ENCODE measurements around the gene PLK2. TPM values are rescaled to one million over a fixed set of nuclear protein-coding genes. Genes with fewer than 3 reads are reported as not detected.

PLK2 gene
- total RNA-seq, 3 donors from 2014 or later (not counting 1 experiment from before 2014, with no cell fraction given), result 18.3 to 30.0 (median 22.0) TPM

DNA sequence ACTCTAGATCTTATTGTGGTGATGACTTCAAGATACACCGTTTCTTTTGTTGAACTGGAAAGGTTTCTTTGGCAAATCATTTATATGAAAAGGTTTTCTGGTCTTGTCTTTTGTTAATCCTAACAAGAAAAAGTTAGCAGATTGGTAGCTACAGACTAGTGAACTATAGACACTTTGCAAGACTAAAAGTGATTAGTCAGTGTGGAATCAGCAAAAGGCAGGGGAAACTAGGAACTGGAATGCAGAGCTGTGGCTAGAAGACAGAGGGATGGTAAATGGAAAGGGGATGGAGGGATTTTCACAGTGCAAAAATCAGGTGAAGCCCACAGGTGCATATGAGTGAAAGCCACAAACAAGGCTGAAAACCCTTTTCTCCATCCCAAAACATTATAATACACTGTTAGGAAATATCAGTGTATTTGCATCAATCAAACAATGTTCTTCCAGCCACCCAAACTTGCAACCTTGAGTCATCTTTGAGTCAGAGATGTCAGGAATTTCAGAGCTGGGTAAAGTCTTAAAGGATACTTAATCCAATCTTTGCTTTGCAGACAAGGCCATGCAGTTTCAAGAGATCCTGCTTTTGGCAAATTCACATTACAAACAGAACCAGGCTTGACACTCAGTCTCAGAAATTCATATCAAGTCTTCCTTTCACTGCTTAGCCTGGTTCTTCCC is 52.7 kb downstream of the PLK2 start:
- intact Hi-C loops (cut with micrococcal nuclease), result no loop called here
- no peaks in the 10 kb centered on the region for H3K36me3 Mint-ChIP-seq
- WGBS (ENCODE audit: insufficient coverage), result 100% methylated on average over 1 of the region's 1 CpG
- no peak overlapping the region for H3K4me3 ChIP-seq (ENCODE audit: low read length)
- H3K9me3 ChIP-seq (ENCODE audit: control insufficient read depth, insufficient read depth, low read length), result no peaks in the 10 kb centered on the region
- DNase-seq (no peak), ATAC-seq (no peak)
- H3K4me3 Mint-ChIP-seq, result no peak overlapping the region
- no peaks in the 10 kb centered on the region for H3K9me3 Mint-ChIP-seq
- H3K27me3 Mint-ChIP-seq (ENCODE audit: low read depth in 2 of 2), result peaks cover 3 to 6% of the 10 kb centered on the region in 2 donors
- H3K36me3 ChIP-seq (ENCODE audit: control insufficient read depth, insufficient read depth, low read length), result no peaks in the 10 kb centered on the region
- TF ChIP-seq, protein P1, sequence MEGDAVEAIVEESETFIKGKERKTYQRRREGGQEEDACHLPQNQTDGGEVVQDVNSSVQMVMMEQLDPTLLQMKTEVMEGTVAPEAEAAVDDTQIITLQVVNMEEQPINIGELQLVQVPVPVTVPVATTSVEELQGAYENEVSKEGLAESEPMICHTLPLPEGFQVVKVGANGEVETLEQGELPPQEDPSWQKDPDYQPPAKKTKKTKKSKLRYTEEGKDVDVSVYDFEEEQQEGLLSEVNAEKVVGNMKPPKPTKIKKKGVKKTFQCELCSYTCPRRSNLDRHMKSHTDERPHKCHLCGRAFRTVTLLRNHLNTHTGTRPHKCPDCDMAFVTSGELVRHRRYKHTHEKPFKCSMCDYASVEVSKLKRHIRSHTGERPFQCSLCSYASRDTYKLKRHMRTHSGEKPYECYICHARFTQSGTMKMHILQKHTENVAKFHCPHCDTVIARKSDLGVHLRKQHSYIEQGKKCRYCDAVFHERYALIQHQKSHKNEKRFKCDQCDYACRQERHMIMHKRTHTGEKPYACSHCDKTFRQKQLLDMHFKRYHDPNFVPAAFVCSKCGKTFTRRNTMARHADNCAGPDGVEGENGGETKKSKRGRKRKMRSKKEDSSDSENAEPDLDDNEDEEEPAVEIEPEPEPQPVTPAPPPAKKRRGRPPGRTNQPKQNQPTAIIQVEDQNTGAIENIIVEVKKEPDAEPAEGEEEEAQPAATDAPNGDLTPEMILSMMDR (IDR thresholded peaks at IDR 0.05), result no peak
- no peaks in the 10 kb centered on the region for H3K27me3 ChIP-seq (ENCODE audit: control insufficient read depth, insufficient read depth, low read length)
- no peaks in the 10 kb centered on the region for H3K4me1 ChIP-seq (ENCODE audit: control insufficient read depth, insufficient read depth, low read length)
- H3K27ac Mint-ChIP-seq, result no peak overlapping the region
- H3K27ac ChIP-seq (ENCODE audit: low read length), result no peak overlapping the region
- no peaks in the 10 kb centered on the region for H3K4me1 Mint-ChIP-seq

DNA sequence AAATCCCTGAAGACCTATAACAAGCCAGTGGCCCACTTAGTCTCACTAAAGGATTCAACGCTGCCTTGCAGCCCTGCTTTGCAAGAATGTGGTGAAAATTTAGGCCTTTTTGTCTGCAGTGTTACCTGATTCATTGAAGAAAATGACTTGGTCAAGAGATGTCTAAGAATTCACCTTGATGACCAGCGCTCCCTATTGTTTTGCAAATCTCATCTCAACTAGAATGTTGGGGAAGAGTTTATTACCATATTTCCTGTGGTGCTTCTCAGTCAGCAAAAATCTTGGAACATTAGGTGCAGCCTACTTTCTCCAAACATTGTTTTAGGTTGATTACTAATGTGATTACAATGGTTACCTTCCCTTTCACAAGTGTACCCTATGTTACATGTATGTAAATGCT is 53.5 kb downstream of the PLK2 start:
- H3K4me1 ChIP-seq (ENCODE audit: control insufficient read depth, insufficient read depth, low read length), result no peaks in the 10 kb centered on the region
- Mint-ChIP-seq H3K27ac (no peak overlapping the region), H3K36me3 (no peaks in the 10 kb centered on the region), H3K4me3 (no peak overlapping the region), H3K9me3 (no peaks in the 10 kb centered on the region), H3K4me1 (no peaks in the 10 kb centered on the region), H3K27me3 (ENCODE audit: low read depth in 2 of 2) (peaks cover 3 to 6% of the 10 kb centered on the region in 2 donors)
- no peak overlapping the region for H3K27ac ChIP-seq (ENCODE audit: low read length)
- no peaks in the 10 kb centered on the region for H3K27me3 ChIP-seq (ENCODE audit: control insufficient read depth, insufficient read depth, low read length)
- no peak for ATAC-seq
- TF ChIP-seq, protein P1 (IDR thresholded peaks at IDR 0.05), result no peak
- WGBS (ENCODE audit: insufficient coverage), result 84% methylated on average over 2 of the region's 2 CpGs
- H3K4me3 ChIP-seq (ENCODE audit: low read length), result no peak overlapping the region
- DNase-seq, result no peak
- no peaks in the 10 kb centered on the region for H3K9me3 ChIP-seq (ENCODE audit: control insufficient read depth, insufficient read depth, low read length)
- no peaks in the 10 kb centered on the region for H3K36me3 ChIP-seq (ENCODE audit: control insufficient read depth, insufficient read depth, low read length)
- intact Hi-C loops (cut with micrococcal nuclease), result no loop called here

DNA sequence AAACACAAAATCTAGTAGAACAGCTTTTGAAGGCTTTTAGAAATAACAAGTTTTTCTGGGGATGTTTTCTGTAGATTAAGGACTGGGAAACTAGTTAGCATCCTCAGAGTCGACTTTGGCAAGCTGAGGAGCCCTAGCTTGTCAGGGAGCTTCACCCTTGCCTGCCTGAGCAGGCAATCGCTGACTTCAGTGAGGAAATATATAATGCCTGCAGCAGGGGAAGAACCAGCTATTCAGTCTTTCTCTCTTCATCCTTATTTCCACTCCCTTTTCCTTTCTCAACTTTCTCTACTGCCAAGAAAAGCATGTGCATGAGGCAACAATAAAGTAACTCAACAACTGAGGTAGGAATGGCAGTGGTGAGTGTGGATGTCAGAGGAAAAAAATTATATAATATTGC is 54.7 kb downstream of the PLK2 start:
- H3K36me3 Mint-ChIP-seq, result no peaks in the 10 kb centered on the region
- H3K9me3 Mint-ChIP-seq, result no peaks in the 10 kb centered on the region
- no peaks in the 10 kb centered on the region for H3K4me1 ChIP-seq (ENCODE audit: control insufficient read depth, insufficient read depth, low read length)
- no peaks in the 10 kb centered on the region for H3K9me3 ChIP-seq (ENCODE audit: control insufficient read depth, insufficient read depth, low read length)
- intact Hi-C loops (cut with micrococcal nuclease), result no loop called here
- no peak overlapping the region for H3K27ac ChIP-seq (ENCODE audit: low read length)
- H3K4me3 Mint-ChIP-seq, result no peak overlapping the region
- no peaks in the 10 kb centered on the region for H3K4me1 Mint-ChIP-seq
- no peak overlapping the region for H3K4me3 ChIP-seq (ENCODE audit: low read length)
- ATAC-seq, result no peak
- WGBS (ENCODE audit: insufficient coverage), result 43% methylated on average over 2 of the region's 2 CpGs
- TF ChIP-seq, protein P1 (IDR thresholded peaks at IDR 0.05), result no peak
- peaks cover 0 to 6% of the 10 kb centered on the region in 2 donors for H3K27me3 Mint-ChIP-seq (ENCODE audit: low read depth in 2 of 2)
- no peak overlapping the region for H3K27ac Mint-ChIP-seq
- no peaks in the 10 kb centered on the region for H3K36me3 ChIP-seq (ENCODE audit: control insufficient read depth, insufficient read depth, low read length)
- no peaks in the 10 kb centered on the region for H3K27me3 ChIP-seq (ENCODE audit: control insufficient read depth, insufficient read depth, low read length)
- no peak for DNase-seq

DNA sequence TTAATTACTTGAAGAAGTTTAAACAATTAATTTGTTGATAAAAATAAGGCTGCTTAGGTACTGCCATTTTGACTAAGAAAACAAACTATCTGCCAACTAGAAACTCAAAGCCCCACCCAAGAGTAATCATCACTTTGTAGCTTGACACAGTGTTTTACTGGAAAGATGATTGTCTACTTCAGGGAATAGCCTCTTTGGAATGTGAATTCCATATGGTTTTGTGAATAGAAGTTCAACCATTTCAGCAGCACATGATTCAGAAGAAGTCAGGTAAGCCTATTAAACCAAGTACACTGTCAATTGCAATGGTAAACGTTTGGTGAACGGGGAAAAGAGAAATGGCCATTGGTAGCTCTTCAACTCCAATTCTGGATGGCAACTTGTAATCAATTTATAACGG is 55.2 kb downstream of the PLK2 start:
- no peak overlapping the region for H3K27ac ChIP-seq (ENCODE audit: low read length)
- H3K27me3 Mint-ChIP-seq (ENCODE audit: low read depth in 2 of 2), result peaks cover 0 to 6% of the 10 kb centered on the region in 2 donors
- H3K4me3 ChIP-seq (ENCODE audit: low read length), result no peak overlapping the region
- H3K27me3 ChIP-seq (ENCODE audit: control insufficient read depth, insufficient read depth, low read length), result no peaks in the 10 kb centered on the region
- H3K27ac Mint-ChIP-seq, result no peak overlapping the region
- ATAC-seq (no peak), DNase-seq (no peak)
- no peaks in the 10 kb centered on the region for H3K4me1 ChIP-seq (ENCODE audit: control insufficient read depth, insufficient read depth, low read length)
- H3K9me3 Mint-ChIP-seq, result no peaks in the 10 kb centered on the region
- intact Hi-C loops (cut with micrococcal nuclease), result no loop called here
- H3K4me1 Mint-ChIP-seq, result no peaks in the 10 kb centered on the region
- H3K36me3 Mint-ChIP-seq, result no peaks in the 10 kb centered on the region
- H3K9me3 ChIP-seq (ENCODE audit: control insufficient read depth, insufficient read depth, low read length), result no peaks in the 10 kb centered on the region
- no peaks in the 10 kb centered on the region for H3K36me3 ChIP-seq (ENCODE audit: control insufficient read depth, insufficient read depth, low read length)
- no peak overlapping the region for H3K4me3 Mint-ChIP-seq
- TF ChIP-seq, protein P1 (IDR thresholded peaks at IDR 0.05), result no peak
- WGBS (ENCODE audit: insufficient coverage), result 93% methylated on average over 3 of the region's 3 CpGs

Data from natural killer cell (primary cell).